GM12874 (cell line): ENCODE measurements around the gene GLB1L2.

ENCODE experiments used
- CTCF ChIP-seq: IDR thresholded peaks from 2 replicates; pipeline ENCODE4 v1.5.1; 2011; ENCODE audit warnings: low read depth, mild to moderate bottlenecking, control low read depth, low read length, moderate library complexity; ENCODE audit not compliant: insufficient read depth

The GLB1L2 gene

GRCh38 chr11:134332189-134332631 is 422 bp downstream of the GLB1L2 start:
- no peak for TF ChIP-seq CTCF

- no peak for TF ChIP-seq CTCF
Measured at GRCh38 chr11:134332782-134333181, 994 bp downstream of the GLB1L2 start.

GRCh38 chr11:134333312-134333711 is 1.5 kb downstream of the GLB1L2 start:
- TF ChIP-seq CTCF, result no peak

GRCh38 chr11:134333946-134334345 is 2.2 kb downstream of the GLB1L2 start:
- TF ChIP-seq CTCF, result no peak

- TF ChIP-seq CTCF, result no peak
Measured at GRCh38 chr11:134334796-134335571, 3.2 kb downstream of the GLB1L2 start.

GRCh38 chr11:134337051-134337450 is 5.3 kb downstream of the GLB1L2 start:
- no peak for TF ChIP-seq CTCF

GRCh38 chr11:134338068-134338467 is 6.3 kb downstream of the GLB1L2 start:
- TF ChIP-seq CTCF, result no peak
